ENCODE results near the gene CCDC85C.

DNA sequence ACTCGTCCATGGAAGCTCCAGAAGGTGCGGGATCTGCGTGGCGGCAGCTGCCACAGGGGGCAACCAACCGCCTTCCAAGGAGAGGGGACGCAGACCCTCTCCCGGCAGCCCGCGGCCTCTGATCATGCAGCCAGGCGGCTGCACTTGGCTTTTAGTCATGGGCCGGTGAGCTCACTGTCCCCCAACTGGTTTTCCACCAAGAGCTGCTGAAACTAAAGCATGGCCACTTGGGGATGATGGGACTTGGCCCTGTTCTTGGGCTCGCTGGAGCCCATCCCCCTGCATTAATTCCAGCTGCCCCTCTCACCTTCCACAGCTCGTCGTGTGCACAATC lies 39.1 kb downstream of the CCDC85C start:
- no peak for TF ChIP-seq POLR2A (IDR thresholded peaks at IDR 0.05; ENCODE audit: low read length)
- no peak for TF ChIP-seq GATA1 (IDR thresholded peaks at IDR 0.05; ENCODE audit: low read depth, low read length)

Measured in erythroblast (primary cell).